ENCODE measurements around the gene TINAGL1.
A peak's percentile ranks its signal among the peaks of the same experiment; 100 is the strongest.

Gene TINAGL1

GRCh38 chr1:31602081-31602480, 25.8 kb downstream of the TINAGL1 start:
- Histone ChIP-seq H3K4me3 (ENCODE audit: low read length) (no peak overlapping the region), H3K9me3 (ENCODE audit: insufficient read depth, low read depth, low read length) (no peaks in the 10 kb centered on the region), H3K4me1 (ENCODE audit: insufficient read depth, low read length) (no peaks in the 10 kb centered on the region), H3K27me3 (ENCODE audit: insufficient read depth, low read length) (no peaks in the 10 kb centered on the region; the same call in 1 of the 2 replicates), H3K27ac (ENCODE audit: low read length) (no peak overlapping the region), H3K36me3 (ENCODE audit: insufficient read depth, low read depth, low read length) (no peaks in the 10 kb centered on the region), H3K9ac (ENCODE audit: low read depth, low read length) (no peak overlapping the region)

- H3K9me3 ChIP-seq (ENCODE audit: insufficient read depth, low read depth, low read length): no peaks in the 10 kb centered on the region
- H3K27ac ChIP-seq (ENCODE audit: low read length): no peak overlapping the region
- H3K27me3 ChIP-seq (ENCODE audit: insufficient read depth, low read length): no peaks in the 10 kb centered on the region; the same call in 1 of the 2 replicates
- H3K4me1 ChIP-seq (ENCODE audit: insufficient read depth, low read length): no peaks in the 10 kb centered on the region
- H3K9ac ChIP-seq (ENCODE audit: low read depth, low read length): no peak overlapping the region
- H3K36me3 ChIP-seq (ENCODE audit: insufficient read depth, low read depth, low read length): no peaks in the 10 kb centered on the region
- H3K4me3 ChIP-seq (ENCODE audit: low read length): no peak overlapping the region
These were observed 29.7 kb downstream of the TINAGL1 start for GRCh38 chr1:31605908-31606427.

GRCh38 chr1:31607360-31607759, 31.0 kb downstream of the TINAGL1 start:
- Histone ChIP-seq H3K4me1 (ENCODE audit: insufficient read depth, low read length) (no peaks in the 10 kb centered on the region), H3K9ac (ENCODE audit: low read depth, low read length) (no peak overlapping the region), H3K36me3 (ENCODE audit: insufficient read depth, low read depth, low read length) (no peaks in the 10 kb centered on the region), H3K9me3 (ENCODE audit: insufficient read depth, low read depth, low read length) (no peaks in the 10 kb centered on the region), H3K4me3 (ENCODE audit: low read length) (no peak overlapping the region), H3K27me3 (ENCODE audit: insufficient read depth, low read length) (no peaks in the 10 kb centered on the region; the same call in 1 of the 2 replicates), H3K27ac (ENCODE audit: low read length) (no peak overlapping the region)

GRCh38 chr1:31609514-31610118, 33.3 kb downstream of the TINAGL1 start:
- no peaks in the 10 kb centered on the region; the same call in 1 of the 2 replicates for H3K27me3 ChIP-seq (ENCODE audit: insufficient read depth, low read length)
- no peak overlapping the region for H3K4me3 ChIP-seq (ENCODE audit: low read length)
- no peaks in the 10 kb centered on the region for H3K9me3 ChIP-seq (ENCODE audit: insufficient read depth, low read depth, low read length)
- H3K27ac ChIP-seq (ENCODE audit: low read length): no peak overlapping the region
- no peaks in the 10 kb centered on the region for H3K36me3 ChIP-seq (ENCODE audit: insufficient read depth, low read depth, low read length)
- no peak overlapping the region for H3K9ac ChIP-seq (ENCODE audit: low read depth, low read length)
- no peaks in the 10 kb centered on the region for H3K4me1 ChIP-seq (ENCODE audit: insufficient read depth, low read length)

- Histone ChIP-seq H3K36me3 (ENCODE audit: insufficient read depth, low read depth, low read length) (no peaks in the 10 kb centered on the region), H3K9me3 (ENCODE audit: insufficient read depth, low read depth, low read length) (no peaks in the 10 kb centered on the region), H3K4me1 (ENCODE audit: insufficient read depth, low read length) (no peaks in the 10 kb centered on the region), H3K27me3 (ENCODE audit: insufficient read depth, low read length) (peaks cover 44% of the 10 kb centered on the region), H3K4me3 (ENCODE audit: low read length) (no peak overlapping the region), H3K27ac (ENCODE audit: low read length) (no peak overlapping the region), H3K9ac (ENCODE audit: low read depth, low read length) (no peak overlapping the region)
These were observed 38.2 kb downstream of the TINAGL1 start for GRCh38 chr1:31614414-31615005.

- Histone ChIP-seq H3K27ac (ENCODE audit: low read length) (no peak overlapping the region), H3K36me3 (ENCODE audit: insufficient read depth, low read depth, low read length) (no peaks in the 10 kb centered on the region), H3K4me3 (ENCODE audit: low read length) (no peak overlapping the region), H3K9me3 (ENCODE audit: insufficient read depth, low read depth, low read length) (no peaks in the 10 kb centered on the region), H3K9ac (ENCODE audit: low read depth, low read length) (no peak overlapping the region), H3K27me3 (ENCODE audit: insufficient read depth, low read length) (peaks cover 50% of the 10 kb centered on the region), H3K4me1 (ENCODE audit: insufficient read depth, low read length) (no peaks in the 10 kb centered on the region)
These were observed 39.1 kb downstream of the TINAGL1 start for GRCh38 chr1:31615414-31615813.

- Histone ChIP-seq H3K4me1 (ENCODE audit: insufficient read depth, low read length) (no peaks in the 10 kb centered on the region), H3K4me3 (ENCODE audit: low read length) (no peak overlapping the region), H3K27ac (ENCODE audit: low read length) (no peak overlapping the region), H3K9ac (ENCODE audit: low read depth, low read length) (no peak overlapping the region), H3K9me3 (ENCODE audit: insufficient read depth, low read depth, low read length) (no peaks in the 10 kb centered on the region), H3K27me3 (ENCODE audit: insufficient read depth, low read length) (peaks cover 50% of the 10 kb centered on the region), H3K36me3 (ENCODE audit: insufficient read depth, low read depth, low read length) (no peaks in the 10 kb centered on the region)
These were observed 39.6 kb downstream of the TINAGL1 start for GRCh38 chr1:31615939-31616338.

- peak within 1 kb of the TSS; percentile 74 for H3K4me3 ChIP-seq (ENCODE audit: low read length)
- no peaks in the 10 kb centered on the region for H3K36me3 ChIP-seq (ENCODE audit: insufficient read depth, low read depth, low read length)
- H3K27me3 ChIP-seq (ENCODE audit: insufficient read depth, low read length): peaks cover 50% of the 10 kb centered on the region
- H3K9ac ChIP-seq (ENCODE audit: low read depth, low read length): peak within 1 kb of the TSS; percentile 51; the same call in 1 of the 2 replicates
- no peaks in the 10 kb centered on the region for H3K9me3 ChIP-seq (ENCODE audit: insufficient read depth, low read depth, low read length)
- H3K27ac ChIP-seq (ENCODE audit: low read length): no peak within 1 kb of the TSS
- H3K4me1 ChIP-seq (ENCODE audit: insufficient read depth, low read length): no peaks in the 10 kb centered on the region
These were observed 41.1 kb downstream of the TINAGL1 start, which contains the start of gene HCRTR1 for GRCh38 chr1:31617218-31617915. HCRTR1 (plus strand) TSS chr1:31617689; CDS start chr1:31619193, 1,504 bp downstream.

GRCh38 chr1:31617916-31618746, 41.8 kb downstream of the TINAGL1 start:
- peak overlapping the region; percentile 74 for H3K4me3 ChIP-seq (ENCODE audit: low read length)
- no peak overlapping the region for H3K27ac ChIP-seq (ENCODE audit: low read length)
- no peaks in the 10 kb centered on the region for H3K4me1 ChIP-seq (ENCODE audit: insufficient read depth, low read length)
- H3K36me3 ChIP-seq (ENCODE audit: insufficient read depth, low read depth, low read length): no peaks in the 10 kb centered on the region
- H3K9me3 ChIP-seq (ENCODE audit: insufficient read depth, low read depth, low read length): no peaks in the 10 kb centered on the region
- H3K9ac ChIP-seq (ENCODE audit: low read depth, low read length): peak overlapping the region; percentile 51; the same call in 1 of the 2 replicates
- peaks cover 50% of the 10 kb centered on the region for H3K27me3 ChIP-seq (ENCODE audit: insufficient read depth, low read length)

- H3K4me3 ChIP-seq (ENCODE audit: low read length): no peak overlapping the region
- no peaks in the 10 kb centered on the region for H3K36me3 ChIP-seq (ENCODE audit: insufficient read depth, low read depth, low read length)
- peaks cover 50% of the 10 kb centered on the region for H3K27me3 ChIP-seq (ENCODE audit: insufficient read depth, low read length)
- no peak overlapping the region for H3K9ac ChIP-seq (ENCODE audit: low read depth, low read length)
- H3K9me3 ChIP-seq (ENCODE audit: insufficient read depth, low read depth, low read length): no peaks in the 10 kb centered on the region
- H3K27ac ChIP-seq (ENCODE audit: low read length): no peak overlapping the region
- H3K4me1 ChIP-seq (ENCODE audit: insufficient read depth, low read length): no peaks in the 10 kb centered on the region
These were observed 42.9 kb downstream of the TINAGL1 start for GRCh38 chr1:31618916-31619846.
